ENCODE data around the gene C16orf89. TPM values are rescaled to one million over a fixed set of nuclear protein-coding genes. Genes with fewer than 3 reads are reported as not detected.

C16orf89 gene
- total RNA-seq, 1 experiment from 2014 or later = not detected

DNA sequence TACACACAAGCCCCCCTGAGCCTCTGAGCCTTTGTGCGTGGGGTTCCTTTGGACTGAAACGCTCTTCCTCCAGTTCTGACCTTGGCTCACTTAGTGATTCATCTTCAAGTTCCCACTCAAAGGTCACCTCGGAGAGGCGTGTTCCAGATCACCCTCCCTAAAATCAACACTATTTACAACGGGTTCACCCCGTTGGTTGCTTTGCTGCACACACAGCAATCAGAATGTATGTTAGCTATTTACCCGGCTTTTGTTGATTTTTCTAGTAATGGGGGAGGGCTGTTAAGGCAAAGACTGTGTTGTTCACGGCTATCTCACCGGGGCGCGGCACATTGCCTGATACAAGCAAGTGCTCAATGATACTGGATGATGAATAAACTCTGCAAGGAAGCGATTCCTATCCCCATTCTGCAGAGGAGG lies 33.0 kb downstream of the C16orf89 start:
- peaks cover 23% of the 10 kb centered on the region for H3K4me1 ChIP-seq
- TF ChIP-seq, protein P1, sequence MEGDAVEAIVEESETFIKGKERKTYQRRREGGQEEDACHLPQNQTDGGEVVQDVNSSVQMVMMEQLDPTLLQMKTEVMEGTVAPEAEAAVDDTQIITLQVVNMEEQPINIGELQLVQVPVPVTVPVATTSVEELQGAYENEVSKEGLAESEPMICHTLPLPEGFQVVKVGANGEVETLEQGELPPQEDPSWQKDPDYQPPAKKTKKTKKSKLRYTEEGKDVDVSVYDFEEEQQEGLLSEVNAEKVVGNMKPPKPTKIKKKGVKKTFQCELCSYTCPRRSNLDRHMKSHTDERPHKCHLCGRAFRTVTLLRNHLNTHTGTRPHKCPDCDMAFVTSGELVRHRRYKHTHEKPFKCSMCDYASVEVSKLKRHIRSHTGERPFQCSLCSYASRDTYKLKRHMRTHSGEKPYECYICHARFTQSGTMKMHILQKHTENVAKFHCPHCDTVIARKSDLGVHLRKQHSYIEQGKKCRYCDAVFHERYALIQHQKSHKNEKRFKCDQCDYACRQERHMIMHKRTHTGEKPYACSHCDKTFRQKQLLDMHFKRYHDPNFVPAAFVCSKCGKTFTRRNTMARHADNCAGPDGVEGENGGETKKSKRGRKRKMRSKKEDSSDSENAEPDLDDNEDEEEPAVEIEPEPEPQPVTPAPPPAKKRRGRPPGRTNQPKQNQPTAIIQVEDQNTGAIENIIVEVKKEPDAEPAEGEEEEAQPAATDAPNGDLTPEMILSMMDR (IDR thresholded peaks at IDR 0.05; ENCODE audit: insufficient read depth in 1 of 2, low read depth in 1 of 2, low read length in 1 of 2, severe bottlenecking in 1 of 2, unreplicated experiment in 1 of 2) = no peak
- BruUV-seq (replicated peaks) = no TSS peak
- no peaks in the 10 kb centered on the region for H3K9me3 ChIP-seq
- peak overlapping the region; percentile 96 for H3K4me3 ChIP-seq (ENCODE audit: low read depth, low read length)
- ChIA-PET POLR2A (interaction anchor here (0.6 kb wide), 1 partner anchor 75 kb away, joined by 3 read pairs; no protein-coding TSS in a partner anchor), CTCF (no interaction called here)
- intact Hi-C loops (cut with micrococcal nuclease; ENCODE audit: unreplicated experiment) = loop anchor here (10.0 kb wide), 1 partner anchor 62 kb away; the partner anchor contains the start of gene EEF2KMT
- Mint-ChIP-seq H3K36me3 (ENCODE audit: insufficient read depth, unreplicated experiment) (peaks cover 25% of the 10 kb centered on the region), H3K4me1 (ENCODE audit: low read depth, unreplicated experiment) (peaks cover 36% of the 10 kb centered on the region), H3K27ac (ENCODE audit: unreplicated experiment) (peak overlapping the region; percentile 44), H3K27me3 (ENCODE audit: insufficient read depth, unreplicated experiment) (no peaks in the 10 kb centered on the region), H3K4me3 (ENCODE audit: unreplicated experiment) (peak overlapping the region; percentile 68), H3K9me3 (ENCODE audit: unreplicated experiment) (no peaks in the 10 kb centered on the region)
- H3K27me3 ChIP-seq (replicated peaks; ENCODE audit: control insufficient read depth, insufficient read depth, low read length) = no peaks in the 10 kb centered on the region
- no peaks in the 10 kb centered on the region for H3K36me3 ChIP-seq (ENCODE audit: control insufficient read depth, insufficient read depth, low read length)
- DNase-seq = peak in 1 of 2 experiments; percentile 13

DNA sequence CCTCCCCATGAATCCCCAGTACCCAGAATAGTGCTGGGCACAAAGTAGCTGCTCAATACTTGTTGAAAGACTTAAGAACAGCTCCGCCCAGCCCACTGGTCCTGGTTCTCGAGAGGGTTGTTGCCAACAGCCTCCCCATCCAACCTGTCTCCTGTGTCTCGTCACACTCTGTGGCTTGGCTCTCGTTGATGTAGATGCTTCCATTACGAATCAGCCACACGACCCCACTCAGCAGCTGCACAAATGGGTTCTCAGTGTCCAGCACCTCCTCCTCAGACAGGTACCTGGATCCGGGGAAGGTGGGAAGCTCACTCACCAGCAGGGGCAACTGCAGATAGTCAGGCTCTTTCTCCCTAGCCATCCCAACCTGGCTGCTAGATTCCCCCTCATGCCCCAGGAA lies 34.2 kb downstream of the C16orf89 start:
- no peak for DNase-seq
- no peaks in the 10 kb centered on the region for H3K27me3 ChIP-seq (replicated peaks; ENCODE audit: control insufficient read depth, insufficient read depth, low read length)
- Mint-ChIP-seq H3K27ac (ENCODE audit: unreplicated experiment) (no peak overlapping the region), H3K4me3 (ENCODE audit: unreplicated experiment) (no peak overlapping the region), H3K36me3 (ENCODE audit: insufficient read depth, unreplicated experiment) (peaks cover 25% of the 10 kb centered on the region), H3K27me3 (ENCODE audit: insufficient read depth, unreplicated experiment) (no peaks in the 10 kb centered on the region), H3K4me1 (ENCODE audit: low read depth, unreplicated experiment) (peaks cover 32% of the 10 kb centered on the region), H3K9me3 (ENCODE audit: unreplicated experiment) (no peaks in the 10 kb centered on the region)
- TF ChIP-seq, protein P1 (IDR thresholded peaks at IDR 0.05; ENCODE audit: insufficient read depth in 1 of 2, low read depth in 1 of 2, low read length in 1 of 2, severe bottlenecking in 1 of 2, unreplicated experiment in 1 of 2) = no peak
- ChIA-PET CTCF (no interaction called here), POLR2A (no interaction called here)
- no peaks in the 10 kb centered on the region for H3K36me3 ChIP-seq (ENCODE audit: control insufficient read depth, insufficient read depth, low read length)
- intact Hi-C loops (cut with micrococcal nuclease; ENCODE audit: unreplicated experiment) = loop anchor here (10.0 kb wide), 1 partner anchor 63 kb away; the partner anchor contains the start of gene EEF2KMT
- H3K9me3 ChIP-seq = no peaks in the 10 kb centered on the region
- no TSS peak for BruUV-seq (replicated peaks)
- peaks cover 20% of the 10 kb centered on the region for H3K4me1 ChIP-seq
- no peak overlapping the region for H3K4me3 ChIP-seq (ENCODE audit: low read depth, low read length)

DNA sequence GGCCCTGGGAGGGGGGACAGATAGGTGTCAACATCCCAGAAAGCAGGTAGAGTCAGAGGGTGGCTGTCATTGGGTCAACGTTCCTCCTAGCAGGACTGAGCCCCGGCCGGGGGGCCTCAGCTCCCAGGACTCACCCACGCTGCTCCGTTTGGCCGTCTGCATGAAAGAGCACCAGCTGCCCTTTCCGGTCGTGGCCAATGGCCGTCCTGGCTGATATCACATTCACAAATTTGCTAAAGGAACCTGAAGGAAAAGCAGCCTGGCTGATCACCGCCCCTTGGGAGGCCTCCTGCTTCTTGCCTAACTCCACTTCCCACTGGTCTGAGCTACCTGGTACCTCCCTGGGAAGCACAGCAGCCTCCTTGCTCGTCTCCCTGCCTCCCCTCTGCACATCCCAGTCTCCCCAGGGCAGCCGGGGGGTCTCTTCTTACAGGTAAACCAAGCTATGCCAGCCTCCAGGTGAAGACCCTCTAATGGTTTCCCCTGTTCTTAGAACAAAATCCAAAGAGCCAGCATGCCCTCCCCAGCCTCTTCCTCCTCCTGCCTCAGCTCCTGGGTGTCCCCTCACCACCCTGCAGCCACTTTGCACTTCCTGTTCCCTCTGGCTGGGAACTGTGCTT lies 35.4 kb downstream of the C16orf89 start:
- Mint-ChIP-seq H3K27me3 (ENCODE audit: insufficient read depth, unreplicated experiment) (no peaks in the 10 kb centered on the region), H3K4me3 (ENCODE audit: unreplicated experiment) (no peak overlapping the region), H3K9me3 (ENCODE audit: unreplicated experiment) (no peaks in the 10 kb centered on the region), H3K36me3 (ENCODE audit: insufficient read depth, unreplicated experiment) (peaks cover 25% of the 10 kb centered on the region), H3K27ac (ENCODE audit: unreplicated experiment) (no peak overlapping the region), H3K4me1 (ENCODE audit: low read depth, unreplicated experiment) (peaks cover 20% of the 10 kb centered on the region)
- no TSS peak for BruUV-seq (replicated peaks)
- intact Hi-C loops (cut with micrococcal nuclease; ENCODE audit: unreplicated experiment) = loop anchor here (10.0 kb wide), 1 partner anchor 64 kb away; the partner anchor contains the start of gene EEF2KMT
- Histone ChIP-seq H3K4me1 (peaks cover 8% of the 10 kb centered on the region), H3K4me3 (ENCODE audit: low read depth, low read length) (no peak overlapping the region), H3K36me3 (ENCODE audit: control insufficient read depth, insufficient read depth, low read length) (no peaks in the 10 kb centered on the region), H3K27me3 (replicated peaks; ENCODE audit: control insufficient read depth, insufficient read depth, low read length) (no peaks in the 10 kb centered on the region), H3K9me3 (no peaks in the 10 kb centered on the region)
- ChIA-PET POLR2A (no interaction called here), CTCF (no interaction called here)
- DNase-seq = no peak
- TF ChIP-seq, protein P1 (IDR thresholded peaks at IDR 0.05; ENCODE audit: insufficient read depth in 1 of 2, low read depth in 1 of 2, low read length in 1 of 2, severe bottlenecking in 1 of 2, unreplicated experiment in 1 of 2) = no peak
